ENCODE measurements around the gene CYFIP1.

- TF ChIP-seq CTCF (IDR thresholded peaks at IDR 0.05) (no peak), ZFX (IDR thresholded peaks at IDR 0.05; ENCODE audit: borderline replicate concordance) (no peak)
Observed at GRCh38 chr15:22941179-22941578, 39.0 kb downstream of the CYFIP1 start.

Measured in 22Rv1 (cell line).